SIG-M5 (cell line): ENCODE measurements around the gene DLL3.
"Not testable (repeated sequence)": the region's sequence is repeated elsewhere in the genome, so short reads cannot be mapped to it uniquely, and the experiment has no call there.

Experiments used
- DNase-seq: peaks from one replicate; lab custom pipeline; 2025; lab: John Stamatoyannopoulos, UW

The DLL3 gene, protein sequence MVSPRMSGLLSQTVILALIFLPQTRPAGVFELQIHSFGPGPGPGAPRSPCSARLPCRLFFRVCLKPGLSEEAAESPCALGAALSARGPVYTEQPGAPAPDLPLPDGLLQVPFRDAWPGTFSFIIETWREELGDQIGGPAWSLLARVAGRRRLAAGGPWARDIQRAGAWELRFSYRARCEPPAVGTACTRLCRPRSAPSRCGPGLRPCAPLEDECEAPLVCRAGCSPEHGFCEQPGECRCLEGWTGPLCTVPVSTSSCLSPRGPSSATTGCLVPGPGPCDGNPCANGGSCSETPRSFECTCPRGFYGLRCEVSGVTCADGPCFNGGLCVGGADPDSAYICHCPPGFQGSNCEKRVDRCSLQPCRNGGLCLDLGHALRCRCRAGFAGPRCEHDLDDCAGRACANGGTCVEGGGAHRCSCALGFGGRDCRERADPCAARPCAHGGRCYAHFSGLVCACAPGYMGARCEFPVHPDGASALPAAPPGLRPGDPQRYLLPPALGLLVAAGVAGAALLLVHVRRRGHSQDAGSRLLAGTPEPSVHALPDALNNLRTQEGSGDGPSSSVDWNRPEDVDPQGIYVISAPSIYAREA

GRCh38 chr19:39498798-39499642 lies at the start of gene DLL3:
TSS of gene DLL3 (plus strand) at chr19:39498947. CDS start at chr19:39498975, 28 bp downstream.
- DNase-seq, result no peak

- DNase-seq, result no peak
Observed at GRCh38 chr19:39449116-39449797, 49.5 kb upstream of the DLL3 start.

DNA sequence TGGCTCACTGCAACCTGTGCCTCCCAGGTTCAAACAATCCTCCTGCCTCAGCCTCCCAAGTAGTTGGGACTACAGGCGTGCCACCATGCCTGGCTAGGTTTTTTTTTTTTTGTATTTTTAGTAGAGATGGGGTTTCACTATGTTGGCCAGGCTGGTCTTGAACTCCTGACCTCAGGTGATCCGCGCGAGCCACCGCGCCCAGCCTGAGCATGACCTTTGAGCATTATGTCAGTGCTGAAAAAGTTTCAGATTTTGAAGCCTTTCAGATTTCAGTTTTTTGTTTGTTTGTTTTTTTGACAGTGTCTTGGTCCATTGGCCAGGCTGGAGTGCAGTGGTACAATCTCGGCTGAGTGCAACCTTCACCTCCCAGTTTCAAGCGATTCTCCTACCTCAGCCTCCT lies 47.5 kb upstream of the DLL3 start:
- DNase-seq, result not testable (repeated sequence)

- DNase-seq, result no peak
Observed at GRCh38 chr19:39463403-39463802, 35.3 kb upstream of the DLL3 start.

- DNase-seq, result no peak
Observed at GRCh38 chr19:39465956-39466747, 32.6 kb upstream of the DLL3 start.

DNA sequence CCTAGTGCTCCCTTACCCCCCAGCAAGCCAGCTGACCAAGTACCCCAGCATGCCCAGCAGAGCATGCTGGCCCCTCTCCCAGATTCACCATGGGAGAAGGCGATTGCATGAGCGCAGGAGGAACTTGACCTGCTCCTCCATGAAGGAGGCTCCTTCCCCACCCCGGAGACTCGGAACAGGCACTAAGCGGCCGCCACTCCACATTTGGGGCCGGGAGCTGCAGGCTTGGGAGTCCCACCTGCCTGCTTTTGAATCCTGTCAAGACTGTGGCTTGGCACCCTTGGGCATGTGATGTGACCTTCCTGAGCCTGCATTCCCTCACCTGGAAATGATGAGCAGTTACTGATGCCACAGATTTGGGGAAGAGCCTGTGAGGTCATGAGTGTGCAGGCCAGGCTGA lies 30.8 kb upstream of the DLL3 start:
- DNase-seq, result no peak

- DNase-seq, result no peak
Observed at GRCh38 chr19:39469036-39469435, 29.7 kb upstream of the DLL3 start.

DNA sequence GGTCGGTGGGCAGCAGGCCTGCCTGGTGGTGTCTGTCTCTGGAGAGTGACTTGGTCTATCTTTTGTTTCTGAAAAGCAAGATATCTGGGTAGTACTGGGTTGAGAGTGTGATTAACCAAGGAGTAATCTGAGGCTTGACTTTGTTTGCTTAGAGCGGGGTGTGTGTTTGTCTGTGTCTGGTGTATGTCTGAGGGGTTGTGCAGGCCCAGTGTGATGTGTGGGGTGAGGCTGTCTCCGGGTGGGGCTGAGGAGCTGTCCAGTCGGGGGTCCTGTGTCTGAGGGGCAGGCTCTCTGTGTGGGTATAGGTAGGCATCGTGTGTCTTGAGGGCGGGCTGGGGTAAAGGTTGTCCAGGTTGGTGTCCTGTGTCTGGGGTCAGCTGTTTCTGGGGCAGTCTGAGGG lies 29.2 kb upstream of the DLL3 start:
- no peak for DNase-seq

- DNase-seq, result no peak
Observed at GRCh38 chr19:39470724-39471339, 27.9 kb upstream of the DLL3 start.

DNA sequence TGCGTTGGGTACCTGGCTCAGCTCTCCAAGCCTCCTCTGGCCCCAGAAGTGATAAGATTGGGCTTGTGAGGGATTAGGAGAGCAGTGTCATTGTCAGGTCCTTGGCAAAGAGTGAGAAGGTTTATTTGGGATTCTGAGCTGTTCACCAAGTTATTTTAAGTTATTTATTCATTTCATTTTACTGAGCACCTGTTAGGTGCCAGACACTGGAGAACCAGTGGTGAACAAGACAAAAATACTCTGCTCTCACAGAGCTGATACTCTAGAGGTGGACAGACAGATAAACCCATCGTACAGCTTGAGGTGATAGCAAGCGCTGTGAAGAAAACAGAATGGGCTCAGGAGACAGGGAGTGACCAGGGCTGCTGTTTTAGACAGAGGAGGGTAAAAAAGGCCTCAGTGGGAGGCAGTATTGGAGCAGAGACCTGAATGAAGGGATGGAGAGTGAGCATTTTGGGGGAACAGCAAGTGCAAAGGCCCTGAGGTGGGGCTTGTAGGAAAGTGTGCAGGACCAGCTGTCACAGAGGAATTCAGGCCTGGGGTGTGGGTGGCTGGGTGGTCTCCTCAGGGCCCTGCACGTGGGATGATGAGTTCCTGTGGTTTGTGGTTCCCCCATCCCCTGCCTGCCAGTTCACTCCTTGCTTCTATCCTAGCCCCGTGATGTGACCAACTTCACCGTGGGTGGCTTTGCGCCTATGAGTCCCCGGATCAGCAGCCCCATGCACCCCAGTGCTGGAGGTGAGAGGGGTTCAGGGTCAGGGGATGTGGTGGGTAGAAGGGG lies 26.8 kb upstream of the DLL3 start:
- DNase-seq, result no peak

DNA sequence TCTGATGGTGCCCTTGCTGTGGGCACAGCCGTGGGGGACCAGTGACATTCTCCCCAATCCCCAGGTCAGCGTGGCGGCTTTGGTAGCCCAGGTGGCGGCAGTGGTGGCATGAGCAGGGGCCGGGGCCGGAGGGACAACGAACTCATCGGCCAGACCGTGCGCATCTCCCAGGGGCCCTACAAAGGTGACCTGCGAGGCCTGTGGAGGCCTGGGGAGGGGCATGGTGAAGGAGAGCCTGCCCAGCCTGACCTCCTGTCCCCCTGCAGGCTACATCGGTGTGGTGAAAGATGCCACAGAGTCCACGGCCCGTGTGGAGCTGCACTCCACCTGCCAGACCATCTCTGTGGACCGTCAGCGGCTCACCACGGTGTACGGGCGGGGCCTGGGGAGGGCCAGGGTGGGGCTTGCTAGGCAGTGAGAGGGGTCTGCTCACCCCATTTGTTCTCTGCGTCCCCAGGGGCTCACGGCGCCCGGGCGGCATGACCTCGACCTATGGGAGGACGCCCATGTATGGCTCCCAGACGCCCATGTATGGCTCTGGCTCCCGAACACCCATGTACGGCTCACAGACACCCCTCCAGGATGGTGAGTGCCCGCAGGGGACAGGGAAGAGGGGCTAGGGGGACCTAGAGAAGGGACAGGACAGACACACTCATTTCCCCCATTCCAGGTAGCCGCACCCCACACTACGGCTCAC lies 25.9 kb upstream of the DLL3 start:
- no peak for DNase-seq

GRCh38 chr19:39473443-39473960 lies 25.2 kb upstream of the DLL3 start:
- no peak for DNase-seq

DNA sequence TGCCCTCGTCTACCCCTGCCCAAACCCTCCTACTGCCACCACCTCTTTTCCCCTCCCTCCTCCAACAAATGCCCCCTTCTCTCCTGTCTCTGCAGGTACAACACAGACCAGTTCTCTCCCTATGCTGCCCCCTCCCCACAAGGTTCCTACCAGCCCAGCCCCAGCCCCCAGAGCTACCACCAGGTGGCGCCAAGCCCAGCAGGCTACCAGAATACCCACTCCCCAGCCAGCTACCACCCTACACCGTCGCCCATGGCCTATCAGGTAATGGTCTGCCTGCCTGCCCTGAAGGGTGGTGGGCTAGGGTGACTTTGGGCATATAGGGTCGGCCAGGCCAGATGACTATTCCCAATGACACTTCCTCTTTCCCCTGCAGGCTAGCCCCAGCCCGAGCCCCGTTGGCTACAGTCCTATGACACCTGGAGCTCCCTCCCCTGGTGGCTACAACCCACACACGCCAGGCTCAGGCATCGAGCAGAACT lies 24.6 kb upstream of the DLL3 start:
- no peak for DNase-seq

- DNase-seq, result no peak
Observed at GRCh38 chr19:39475748-39476147, 23.0 kb upstream of the DLL3 start.

DNA sequence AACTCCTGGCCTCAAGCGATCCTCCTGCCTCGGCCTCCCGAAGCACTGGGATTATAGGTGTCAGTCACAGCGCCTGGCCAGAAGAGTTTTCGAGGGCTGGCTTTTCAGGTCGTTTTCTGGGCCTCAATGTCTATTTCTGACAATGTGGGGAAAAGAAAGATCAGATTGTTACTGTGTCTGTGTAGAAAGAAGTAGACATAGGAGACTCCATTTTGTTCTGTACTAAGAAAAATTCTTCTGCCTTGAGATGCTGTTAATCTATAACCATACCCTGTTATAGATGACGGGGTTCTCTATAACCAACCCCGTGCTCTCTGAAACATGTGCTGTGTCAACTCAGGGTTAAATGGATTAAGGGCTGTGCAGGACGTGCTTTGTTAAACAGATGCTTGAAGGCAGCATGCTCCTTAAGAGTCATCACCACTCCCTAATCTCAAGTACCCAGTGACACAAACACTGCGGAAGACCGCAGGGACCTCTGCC lies 19.4 kb upstream of the DLL3 start:
- DNase-seq, result not testable (repeated sequence)

DNA sequence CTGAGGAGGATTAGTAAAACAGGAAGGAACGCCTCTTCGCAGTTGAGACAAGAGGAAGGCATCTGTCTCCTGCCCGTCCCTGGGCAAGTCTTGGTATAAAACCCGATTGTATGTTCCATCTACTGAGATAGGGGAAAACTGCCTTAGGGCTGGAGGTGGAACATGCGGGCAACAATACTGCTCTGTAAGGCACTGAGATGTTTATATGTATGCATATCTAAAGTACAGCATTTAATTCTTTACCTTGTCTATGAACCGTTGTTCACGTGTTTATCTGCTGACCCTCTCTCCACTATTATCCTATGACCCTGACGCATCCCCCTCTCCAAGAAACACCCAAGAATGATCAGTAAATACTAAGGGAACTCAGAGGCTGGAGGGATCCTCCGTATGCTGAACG lies 18.8 kb upstream of the DLL3 start:
- DNase-seq, result no peak

DNA sequence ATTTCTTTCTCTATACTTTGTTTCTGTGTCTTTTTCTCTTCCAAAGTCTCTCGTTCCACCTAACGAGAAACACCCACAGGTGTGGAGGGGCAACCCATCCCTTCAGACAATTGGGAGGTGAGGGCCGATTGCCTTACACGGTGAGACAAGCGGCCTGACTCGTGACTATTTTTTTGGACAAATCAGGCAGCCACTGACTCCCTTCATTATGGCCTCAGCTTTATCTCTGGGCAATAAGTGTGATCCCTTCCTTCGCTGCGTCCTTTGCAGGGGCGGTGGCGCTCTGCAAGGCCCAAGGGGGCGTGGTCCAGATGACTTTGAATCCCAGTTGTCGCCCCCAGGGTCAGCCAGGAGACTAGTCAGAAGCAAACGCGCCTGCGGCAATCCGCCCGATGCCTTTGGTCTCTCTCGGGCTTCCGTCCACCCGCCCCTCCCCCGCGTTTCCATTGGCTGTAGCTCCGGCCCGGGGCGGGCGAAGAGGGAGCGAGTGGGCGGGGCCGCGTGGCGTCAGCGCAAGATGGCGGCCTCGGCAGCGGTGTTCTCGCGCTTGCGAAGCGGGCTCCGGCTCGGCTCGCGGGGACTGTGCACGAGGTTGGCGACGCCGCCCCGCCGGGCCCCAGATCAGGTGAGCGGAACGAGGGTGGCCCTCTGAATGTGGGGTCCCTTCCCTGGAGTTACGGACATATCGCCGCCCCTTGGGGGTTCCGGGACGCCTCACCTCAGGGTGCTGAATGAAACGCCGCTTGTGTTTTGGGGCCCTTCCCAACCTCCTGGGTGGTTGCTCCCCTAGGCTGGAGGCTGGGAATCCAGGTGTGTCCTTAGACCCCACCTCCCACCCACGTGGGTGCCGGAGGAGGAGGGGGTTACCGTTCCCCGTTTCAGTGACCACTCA lies 18.2 kb upstream of the DLL3 start, which contains the start of gene TIMM50:
TIMM50 (plus strand) TSS at position 502 of the 892 bp plus-strand sequence; CDS start at position 518, 16 bp downstream.
- DNase-seq, result peak; percentile 33

GRCh38 chr19:39481229-39481545 lies 17.6 kb upstream of the DLL3 start:
- no peak for DNase-seq
